Measurements from ENCODE around the gene GFI1B. TPM values are rescaled to one million over a fixed set of nuclear protein-coding genes. Genes with fewer than 3 reads are reported as not detected.
"Not testable (repeated sequence)": the region's sequence is repeated elsewhere in the genome, so short reads cannot be mapped to it uniquely, and the experiment has no call there.

GFI1B gene
- total and polyA plus RNA-seq, 2 donors: 0.04 to 0.26 TPM

GRCh38 chr9:133030317-133031129 lies 52.0 kb downstream of the GFI1B start, which contains the start of gene GTF3C5:
Gene GTF3C5, plus strand, starts transcription at chr9:133030997. Its CDS starts 15 bp downstream, at chr9:133031012.
- Histone ChIP-seq H3K4me3 (ENCODE audit: low read depth, low read length) (peak within 1 kb of the TSS; percentile 81), H3K4me1 (ENCODE audit: insufficient read depth) (peaks cover 4% of the 10 kb centered on the region), H3K27ac (ENCODE audit: low read depth) (peak within 1 kb of the TSS; percentile 91), H3K36me3 (ENCODE audit: insufficient read depth) (no peaks in the 10 kb centered on the region)
- DNase-seq (ENCODE audit: extremely low spot score): peak; percentile 99
- WGBS: under 1% methylated on average over 63 of the region's 63 CpGs

- Histone ChIP-seq H3K27ac (ENCODE audit: low read depth) (no peak overlapping the region), H3K4me3 (ENCODE audit: low read depth, low read length) (peak overlapping the region; percentile 59), H3K36me3 (ENCODE audit: insufficient read depth) (no peaks in the 10 kb centered on the region), H3K4me1 (ENCODE audit: insufficient read depth) (peaks cover 4% of the 10 kb centered on the region)
- no peak for DNase-seq (ENCODE audit: extremely low spot score)
- WGBS: under 1% methylated on average over 16 of the region's 16 CpGs
Observed at GRCh38 chr9:133031130-133031422, 52.6 kb downstream of the GFI1B start.

GRCh38 chr9:133031496-133031911 lies 53.0 kb downstream of the GFI1B start:
- H3K4me3 ChIP-seq (ENCODE audit: low read depth, low read length): peak overlapping the region; percentile 59
- H3K27ac ChIP-seq (ENCODE audit: low read depth): no peak overlapping the region
- WGBS: 58% methylated on average over 10 of the region's 10 CpGs
- DNase-seq (ENCODE audit: extremely low spot score): no peak
- H3K4me1 ChIP-seq (ENCODE audit: insufficient read depth): peaks cover 4% of the 10 kb centered on the region
- no peaks in the 10 kb centered on the region for H3K36me3 ChIP-seq (ENCODE audit: insufficient read depth)

- H3K4me1 ChIP-seq (ENCODE audit: insufficient read depth): peaks cover 4% of the 10 kb centered on the region
- 95% methylated on average over 10 of the region's 10 CpGs for WGBS
- no peak for DNase-seq (ENCODE audit: extremely low spot score)
- no peak overlapping the region for H3K27ac ChIP-seq (ENCODE audit: low read depth)
- no peaks in the 10 kb centered on the region for H3K36me3 ChIP-seq (ENCODE audit: insufficient read depth)
- H3K4me3 ChIP-seq (ENCODE audit: low read depth, low read length): no peak overlapping the region
Observed at GRCh38 chr9:133032171-133032570, 53.7 kb downstream of the GFI1B start.

- no peak for DNase-seq (ENCODE audit: extremely low spot score)
- H3K27ac ChIP-seq (ENCODE audit: low read depth): no peak overlapping the region
- H3K4me3 ChIP-seq (ENCODE audit: low read depth, low read length): no peak overlapping the region
- peaks cover 4% of the 10 kb centered on the region for H3K4me1 ChIP-seq (ENCODE audit: insufficient read depth)
- H3K36me3 ChIP-seq (ENCODE audit: insufficient read depth): no peaks in the 10 kb centered on the region
- 91% methylated on average over 6 of the region's 6 CpGs for WGBS
Observed at GRCh38 chr9:133035669-133036068, 57.2 kb downstream of the GFI1B start.

GRCh38 chr9:133037775-133038515 lies 59.5 kb downstream of the GFI1B start:
- no peak overlapping the region for H3K27ac ChIP-seq (ENCODE audit: low read depth)
- WGBS: 94% methylated on average over 25 of the region's 25 CpGs
- DNase-seq (ENCODE audit: extremely low spot score): no peak

GRCh38 chr9:133040892-133041479 lies 62.5 kb downstream of the GFI1B start:
- WGBS: 93% methylated on average over 12 of the region's 12 CpGs
- not testable (repeated sequence) for DNase-seq (ENCODE audit: extremely low spot score); H3K4me1 ChIP-seq (ENCODE audit: insufficient read depth); H3K36me3 ChIP-seq (ENCODE audit: insufficient read depth); H3K4me3 ChIP-seq (ENCODE audit: low read depth, low read length); H3K27ac ChIP-seq (ENCODE audit: low read depth)

More at GRCh38 chr9:133037775-133038515, 59.5 kb downstream of the GFI1B start:
- Histone ChIP-seq H3K4me1 (ENCODE audit: insufficient read depth) (no peaks in the 10 kb centered on the region), H3K4me3 (ENCODE audit: low read depth, low read length) (no peak overlapping the region), H3K36me3 (ENCODE audit: insufficient read depth) (peaks cover 3% of the 10 kb centered on the region)

Small RNAs within 50 kb of the gene (small RNA-seq; reads per million reads assigned to genes)
- gene AL593851.1: not detected
- gene MIR548AW: 0.33 reads per million, percentile 16 among the genes with 10 or more reads in this experiment
- not detected for gene RNU7-21P

Other genes starting within 250 kb of the GFI1B start
- gene AK8, start 100.4 kb upstream of the GFI1B start, total RNA-seq: 1.0 TPM
- 1.1 TPM for gene AK8, start 100.4 kb upstream of the GFI1B start, polyA plus RNA-seq
- gene SPACA9, start 99.8 kb upstream of the GFI1B start, total RNA-seq: 2.5 TPM
- 6.6 TPM for gene SPACA9, start 99.8 kb upstream of the GFI1B start, polyA plus RNA-seq
- 65.8 TPM for gene TSC1, start 34.1 kb upstream of the GFI1B start, total RNA-seq
- 12.1 TPM for gene TSC1, start 34.1 kb upstream of the GFI1B start, polyA plus RNA-seq
- gene GTF3C5, start 52.3 kb downstream of the GFI1B start, total RNA-seq: 23.2 TPM
- gene GTF3C5, start 52.3 kb downstream of the GFI1B start, polyA plus RNA-seq: 50.3 TPM
- gene CEL, start 83.3 kb downstream of the GFI1B start, total RNA-seq: 0.95 TPM
- gene CEL, start 83.3 kb downstream of the GFI1B start, polyA plus RNA-seq: 1.4 TPM
- 32.0 TPM for gene RALGDS, start 142.5 kb downstream of the GFI1B start, total RNA-seq
- 53.9 TPM for gene RALGDS, start 142.5 kb downstream of the GFI1B start, polyA plus RNA-seq
- gene GBGT1, start 185.2 kb downstream of the GFI1B start, total RNA-seq: 5.8 TPM
- gene GBGT1, start 185.2 kb downstream of the GFI1B start, polyA plus RNA-seq: 14.2 TPM
- gene OBP2B, start 230.6 kb downstream of the GFI1B start, total RNA-seq: not detected
- gene OBP2B, start 230.6 kb downstream of the GFI1B start, polyA plus RNA-seq: not detected